HL-60/S4 (cell line): ENCODE results near the gene TSNAXIP1.

Source experiments
- in situ Hi-C: fragments of 300-500 bp; cut with MboI; formaldehyde crosslinking; loops from 2 replicates; pipeline ENCODE4 v1.14.3; 2022; ENCODE audit warnings: low sequenced_read_pairs

TSNAXIP1 gene

GRCh38 chr16:67806428-67807147, at the start of gene TSNAXIP1, which contains the start of gene RANBP10:
TSS of gene TSNAXIP1 (plus strand) at chr16:67806889. CDS start at chr16:67807150, 261 bp downstream.
TSS of gene RANBP10 (minus strand) at chr16:67806560. CDS start at chr16:67806536, 24 bp downstream.
- in situ Hi-C loops: no loop called here

- in situ Hi-C loops: no loop called here
Measured at GRCh38 chr16:67758006-67758405, 48.7 kb upstream of the TSNAXIP1 start.

- in situ Hi-C loops: no loop called here
Measured at GRCh38 chr16:67758966-67759365, 47.7 kb upstream of the TSNAXIP1 start.

GRCh38 chr16:67760206-67760955, 46.3 kb upstream of the TSNAXIP1 start:
- in situ Hi-C loops: no loop called here

GRCh38 chr16:67760956-67761230, 45.8 kb upstream of the TSNAXIP1 start:
- in situ Hi-C loops: no loop called here

GRCh38 chr16:67761924-67762323, 44.8 kb upstream of the TSNAXIP1 start:
- in situ Hi-C loops: no loop called here

GRCh38 chr16:67762385-67762784, 44.3 kb upstream of the TSNAXIP1 start:
- in situ Hi-C loops: no loop called here

GRCh38 chr16:67763066-67763465, 43.6 kb upstream of the TSNAXIP1 start:
- in situ Hi-C loops: no loop called here

GRCh38 chr16:67764158-67764667, 42.5 kb upstream of the TSNAXIP1 start:
- in situ Hi-C loops: no loop called here

- in situ Hi-C loops: no loop called here
Measured at GRCh38 chr16:67766291-67766690, 40.4 kb upstream of the TSNAXIP1 start.

- in situ Hi-C loops: no loop called here
Measured at GRCh38 chr16:67767953-67768352, 38.7 kb upstream of the TSNAXIP1 start.

- in situ Hi-C loops: no loop called here
Measured at GRCh38 chr16:67770346-67770991, 36.2 kb upstream of the TSNAXIP1 start.

GRCh38 chr16:67773099-67773498, 33.6 kb upstream of the TSNAXIP1 start:
- in situ Hi-C loops: no loop called here

- in situ Hi-C loops: no loop called here
Measured at GRCh38 chr16:67773569-67774456, 32.9 kb upstream of the TSNAXIP1 start.

GRCh38 chr16:67774457-67774853, 32.2 kb upstream of the TSNAXIP1 start:
- in situ Hi-C loops: no loop called here

- in situ Hi-C loops: no loop called here
Measured at GRCh38 chr16:67775273-67775672, 31.4 kb upstream of the TSNAXIP1 start.

- in situ Hi-C loops: no loop called here
Measured at GRCh38 chr16:67779256-67780014, 27.3 kb upstream of the TSNAXIP1 start.

GRCh38 chr16:67780847-67781564, 25.7 kb upstream of the TSNAXIP1 start:
- in situ Hi-C loops: no loop called here

GRCh38 chr16:67781565-67781921, 25.1 kb upstream of the TSNAXIP1 start:
- in situ Hi-C loops: no loop called here
